ENCODE data around the gene ECEL1.

The ECEL1 gene

GRCh38 chr2:232490221-232491138 is 2.8 kb upstream of the ECEL1 start:
- Histone ChIP-seq H3K36me3 (no peaks in the 10 kb centered on the region), H3K27me3 (peaks cover 61% of the 10 kb centered on the region), H3K4me3 (ENCODE audit: low read depth in 1 of 2, low read length in 1 of 2) (no peak overlapping the region), H3K4me1 (ENCODE audit: control insufficient read depth in 1 of 2, insufficient read depth in 1 of 2, low read depth in 1 of 2, low read length in 1 of 2) (peaks cover 0 to 4% of the 10 kb centered on the region in 2 experiments), H3K27ac (no peak overlapping the region), H3K9me3 (no peaks in the 10 kb centered on the region)
- TF ChIP-seq, protein P1, sequence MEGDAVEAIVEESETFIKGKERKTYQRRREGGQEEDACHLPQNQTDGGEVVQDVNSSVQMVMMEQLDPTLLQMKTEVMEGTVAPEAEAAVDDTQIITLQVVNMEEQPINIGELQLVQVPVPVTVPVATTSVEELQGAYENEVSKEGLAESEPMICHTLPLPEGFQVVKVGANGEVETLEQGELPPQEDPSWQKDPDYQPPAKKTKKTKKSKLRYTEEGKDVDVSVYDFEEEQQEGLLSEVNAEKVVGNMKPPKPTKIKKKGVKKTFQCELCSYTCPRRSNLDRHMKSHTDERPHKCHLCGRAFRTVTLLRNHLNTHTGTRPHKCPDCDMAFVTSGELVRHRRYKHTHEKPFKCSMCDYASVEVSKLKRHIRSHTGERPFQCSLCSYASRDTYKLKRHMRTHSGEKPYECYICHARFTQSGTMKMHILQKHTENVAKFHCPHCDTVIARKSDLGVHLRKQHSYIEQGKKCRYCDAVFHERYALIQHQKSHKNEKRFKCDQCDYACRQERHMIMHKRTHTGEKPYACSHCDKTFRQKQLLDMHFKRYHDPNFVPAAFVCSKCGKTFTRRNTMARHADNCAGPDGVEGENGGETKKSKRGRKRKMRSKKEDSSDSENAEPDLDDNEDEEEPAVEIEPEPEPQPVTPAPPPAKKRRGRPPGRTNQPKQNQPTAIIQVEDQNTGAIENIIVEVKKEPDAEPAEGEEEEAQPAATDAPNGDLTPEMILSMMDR (IDR thresholded peaks at IDR 0.05): no peak

DNA sequence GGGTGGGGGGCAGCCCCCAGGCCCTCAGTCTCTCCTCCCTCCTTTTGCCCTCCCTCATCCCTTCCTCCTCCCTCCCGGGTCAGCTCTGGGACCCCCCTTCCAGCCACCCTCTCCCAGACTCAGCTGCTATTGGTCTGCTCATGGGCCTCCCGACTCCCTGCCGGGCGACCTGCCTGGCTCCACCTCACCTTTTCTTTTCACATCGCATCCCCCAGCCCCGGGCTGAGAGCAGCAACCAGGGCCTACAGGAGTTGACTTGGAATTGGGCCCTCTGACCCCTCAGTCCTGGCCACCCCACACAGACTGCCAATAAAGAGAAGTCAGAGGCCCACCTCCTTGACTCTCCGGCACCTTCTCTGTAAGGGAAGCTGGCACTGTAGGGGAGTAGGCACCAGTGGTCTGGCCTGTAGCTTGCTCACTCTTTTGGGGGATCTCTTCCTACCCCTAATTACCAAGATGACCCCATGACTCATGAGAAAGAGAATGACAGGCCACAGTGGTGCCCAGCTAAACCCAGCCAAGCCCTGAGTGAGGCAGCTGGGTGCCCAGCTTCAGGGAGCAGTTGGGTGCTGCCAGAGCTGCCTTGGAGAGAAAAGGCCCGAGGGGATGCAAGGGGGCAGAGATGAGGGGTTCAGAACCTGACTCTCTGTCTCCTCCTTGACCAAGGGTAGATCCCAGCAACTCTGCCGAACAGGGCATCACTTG is 2.0 kb upstream of the ECEL1 start:
- H3K36me3 ChIP-seq: no peaks in the 10 kb centered on the region
- H3K4me3 ChIP-seq (ENCODE audit: low read depth in 1 of 2, low read length in 1 of 2): no peak overlapping the region
- H3K27ac ChIP-seq: no peak overlapping the region
- no peaks in the 10 kb centered on the region for H3K9me3 ChIP-seq
- H3K27me3 ChIP-seq: peaks cover 65% of the 10 kb centered on the region
- TF ChIP-seq, protein P1 (IDR thresholded peaks at IDR 0.05): no peak
- peaks cover 0 to 4% of the 10 kb centered on the region in 2 experiments for H3K4me1 ChIP-seq (ENCODE audit: control insufficient read depth in 1 of 2, insufficient read depth in 1 of 2, low read depth in 1 of 2, low read length in 1 of 2)

DNA sequence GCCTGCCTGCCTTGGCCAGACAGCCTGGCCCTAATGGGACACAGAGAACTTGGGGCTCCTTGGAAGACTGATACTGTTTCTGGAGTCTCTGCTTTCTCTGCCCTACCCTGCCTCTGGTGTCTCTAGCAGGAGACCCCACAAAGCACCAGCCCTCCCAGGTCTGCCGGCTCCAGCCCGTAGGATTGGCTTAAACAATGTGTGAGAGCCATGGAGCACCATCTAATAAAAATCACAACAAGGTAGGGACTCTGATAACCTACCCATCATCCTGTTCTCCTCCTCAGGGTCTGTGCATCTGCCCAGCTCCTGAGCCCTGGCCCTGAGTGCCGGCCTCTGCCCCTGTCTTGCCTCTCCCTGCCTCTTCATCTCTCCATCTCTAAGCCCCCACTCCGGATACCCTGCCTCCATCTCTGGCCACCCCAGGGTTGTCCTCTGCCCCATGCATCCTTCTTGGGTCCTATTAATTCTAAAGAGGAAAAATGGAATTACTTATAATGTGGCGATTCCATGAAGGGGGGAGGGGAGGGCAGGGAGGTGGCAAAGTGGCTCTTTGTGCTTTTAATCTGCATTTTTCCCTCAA is 1.2 kb upstream of the ECEL1 start:
- Histone ChIP-seq H3K9me3 (no peaks in the 10 kb centered on the region), H3K36me3 (no peaks in the 10 kb centered on the region), H3K4me3 (ENCODE audit: low read depth in 1 of 2, low read length in 1 of 2) (no peak overlapping the region), H3K27ac (no peak overlapping the region), H3K4me1 (ENCODE audit: control insufficient read depth in 1 of 2, insufficient read depth in 1 of 2, low read depth in 1 of 2, low read length in 1 of 2) (peaks cover 0 to 4% of the 10 kb centered on the region in 2 experiments), H3K27me3 (peaks cover 68% of the 10 kb centered on the region)
- TF ChIP-seq, protein P1 (IDR thresholded peaks at IDR 0.05): no peak

DNA sequence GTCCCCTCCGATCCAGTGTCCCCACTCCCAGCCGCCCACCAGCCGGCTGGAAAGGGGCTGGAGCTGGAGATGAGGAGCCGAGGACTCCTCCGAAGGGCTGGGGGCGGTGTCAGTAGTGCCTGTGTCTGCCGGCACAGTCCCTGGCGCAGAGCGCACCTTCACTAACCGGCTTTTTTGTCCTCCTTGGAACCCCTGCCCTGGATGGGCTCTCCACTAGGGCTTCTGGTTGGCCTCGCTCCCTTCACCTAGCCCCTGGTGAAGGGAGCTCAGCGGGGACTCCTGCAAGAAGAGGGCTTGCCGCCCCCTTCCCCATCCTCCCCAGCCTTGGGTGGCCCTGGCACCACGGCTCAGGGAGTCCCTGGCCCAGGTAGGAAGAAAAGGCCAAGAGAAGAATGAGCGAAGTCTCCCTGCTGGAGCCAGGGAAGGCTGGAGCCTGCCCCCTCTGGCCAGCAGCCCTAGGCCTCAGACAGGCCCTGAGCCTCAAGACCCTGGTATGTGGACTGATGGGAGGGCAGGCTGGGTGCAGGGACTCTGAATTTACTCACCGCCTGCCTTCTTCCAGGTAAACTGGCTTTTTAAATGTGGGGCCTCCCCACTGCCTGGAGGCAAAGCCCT is 570 bp upstream of the ECEL1 start:
- Histone ChIP-seq H3K27me3 (peaks cover 72% of the 10 kb centered on the region), H3K36me3 (no peaks in the 10 kb centered on the region), H3K9me3 (no peaks in the 10 kb centered on the region), H3K4me3 (ENCODE audit: low read depth in 1 of 2, low read length in 1 of 2) (no peak overlapping the region), H3K4me1 (ENCODE audit: control insufficient read depth in 1 of 2, insufficient read depth in 1 of 2, low read depth in 1 of 2, low read length in 1 of 2) (peaks cover 0 to 4% of the 10 kb centered on the region in 2 experiments), H3K27ac (no peak overlapping the region)
- TF ChIP-seq, protein P1 (IDR thresholded peaks at IDR 0.05): no peak

All from neutrophil (primary cell).